DMS79 treated with DMSO at 0.1 percent for 48 hours (cell line): ENCODE measurements around the gene TTLL10.
A peak's percentile ranks its signal among the peaks of the same experiment; 100 is the strongest.
"Not testable (repeated sequence)": the region's sequence is repeated elsewhere in the genome, so short reads cannot be mapped to it uniquely, and the experiment has no call there.

Experiments used
- DNase-seq: peaks from one replicate; lab custom pipeline; 2025; lab: John Stamatoyannopoulos, UW

The TTLL10 gene

DNA sequence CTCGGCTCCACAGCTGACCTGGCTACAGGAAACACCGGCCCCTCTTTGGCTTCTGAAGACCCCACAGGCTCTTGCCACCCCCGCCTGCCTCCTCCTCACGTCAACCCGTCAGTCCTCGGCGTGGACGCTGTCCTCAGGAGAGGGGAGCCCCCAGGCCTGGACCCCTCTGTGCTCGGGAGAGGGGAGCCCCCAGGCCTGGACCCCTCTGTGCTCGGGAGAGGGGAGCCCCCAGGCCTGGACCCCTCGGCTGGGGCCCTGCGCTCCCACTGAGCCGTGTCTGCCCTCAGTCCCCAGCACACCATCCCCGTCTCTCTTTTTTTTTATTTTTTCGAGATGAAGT, 31.8 kb upstream of the TTLL10 start:
- no peak for DNase-seq

GRCh38 chr1:1142352-1142751, 31.3 kb upstream of the TTLL10 start:
- not testable (repeated sequence) for DNase-seq

GRCh38 chr1:1142844-1143243, 30.8 kb upstream of the TTLL10 start:
- DNase-seq: no peak

GRCh38 chr1:1143636-1144035, 30.0 kb upstream of the TTLL10 start:
- DNase-seq: no peak

- DNase-seq: peak; percentile 93
These were observed 29.4 kb upstream of the TTLL10 start for GRCh38 chr1:1144122-1144842.

GRCh38 chr1:1144843-1145546, 28.7 kb upstream of the TTLL10 start:
- no peak for DNase-seq

DNA sequence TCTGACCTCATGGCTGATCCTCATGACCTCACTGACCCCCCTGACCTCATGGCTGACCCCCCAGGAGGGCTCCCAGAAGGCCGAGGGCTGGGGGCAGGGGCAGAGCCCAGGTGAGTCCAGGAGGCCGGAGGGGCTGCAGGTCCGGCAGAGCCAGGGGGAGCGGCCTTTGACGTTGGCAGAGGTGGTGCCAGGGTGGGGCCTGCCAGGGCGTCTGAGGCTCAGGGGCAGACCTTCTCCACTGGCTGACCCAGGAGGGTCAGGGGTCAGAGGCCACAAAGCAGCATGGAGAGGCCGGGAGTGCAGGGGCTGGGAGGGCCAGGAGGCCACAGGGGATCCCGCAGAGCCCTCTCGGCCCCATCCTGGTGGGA, 28.1 kb upstream of the TTLL10 start:
- DNase-seq: no peak

DNA sequence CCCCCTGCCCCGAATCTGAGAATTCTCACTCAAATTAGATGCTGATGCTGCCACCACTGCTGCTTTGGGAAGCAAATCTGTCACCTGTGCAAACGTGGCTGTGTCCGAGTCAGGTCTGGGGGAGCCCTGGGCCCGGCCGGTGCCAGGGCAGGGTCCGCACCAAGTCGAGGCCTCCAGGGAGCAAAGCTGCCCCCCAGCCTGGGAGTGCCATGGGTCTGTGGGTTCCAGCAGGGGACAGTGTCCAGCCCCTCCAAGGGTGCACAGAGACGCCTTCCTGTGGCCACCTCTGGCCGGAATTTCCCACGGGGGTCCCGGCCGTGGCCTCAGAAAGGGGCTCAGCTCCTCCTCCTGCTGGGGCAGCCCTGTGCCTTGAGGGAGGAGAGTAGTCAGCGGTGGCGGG, 27.7 kb upstream of the TTLL10 start:
- no peak for DNase-seq

DNA sequence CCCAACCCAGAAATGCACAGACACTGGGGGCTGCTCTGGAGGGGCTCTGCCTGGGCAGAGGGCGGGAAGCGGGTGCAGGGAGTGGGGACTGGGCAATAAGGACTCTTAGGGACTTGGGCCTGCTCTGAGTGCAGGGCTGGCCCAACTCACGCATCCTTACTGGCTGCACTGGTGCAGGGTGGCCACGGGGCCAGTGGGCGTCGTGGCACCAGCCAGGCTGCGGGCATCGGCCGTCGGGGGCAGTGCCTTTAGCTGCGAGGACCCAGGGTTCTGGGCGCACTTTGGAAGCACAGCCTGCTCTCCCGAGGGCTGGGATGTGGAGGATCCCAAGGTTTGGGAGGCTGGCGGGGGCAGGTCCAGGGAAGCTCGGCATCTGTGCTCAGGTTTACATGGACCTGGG, 27.1 kb upstream of the TTLL10 start:
- no peak for DNase-seq

- no peak for DNase-seq
These were observed 25.6 kb upstream of the TTLL10 start for GRCh38 chr1:1148061-1148460.

DNA sequence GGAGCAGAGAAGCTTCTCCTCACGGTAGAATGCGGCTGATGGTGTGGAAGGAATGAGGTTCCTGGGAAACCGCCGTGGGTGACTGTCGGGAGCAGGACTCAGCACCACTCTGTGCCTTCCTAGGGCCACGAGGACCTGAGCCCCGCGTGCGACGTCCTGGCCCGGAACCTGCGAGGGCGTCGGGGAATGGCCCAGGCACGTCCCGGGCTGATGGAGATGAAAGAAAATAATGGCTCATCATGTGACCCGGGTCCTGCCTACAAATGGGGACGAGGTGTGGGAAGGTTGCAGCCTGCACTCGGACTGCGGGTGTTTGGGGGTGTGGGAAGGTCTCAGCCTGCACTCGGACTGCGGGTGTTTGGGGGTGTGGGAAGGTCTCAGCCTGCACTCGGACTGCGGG, 25.1 kb upstream of the TTLL10 start:
- no peak for DNase-seq

GRCh38 chr1:1149416-1149815, 24.3 kb upstream of the TTLL10 start:
- DNase-seq: no peak

DNA sequence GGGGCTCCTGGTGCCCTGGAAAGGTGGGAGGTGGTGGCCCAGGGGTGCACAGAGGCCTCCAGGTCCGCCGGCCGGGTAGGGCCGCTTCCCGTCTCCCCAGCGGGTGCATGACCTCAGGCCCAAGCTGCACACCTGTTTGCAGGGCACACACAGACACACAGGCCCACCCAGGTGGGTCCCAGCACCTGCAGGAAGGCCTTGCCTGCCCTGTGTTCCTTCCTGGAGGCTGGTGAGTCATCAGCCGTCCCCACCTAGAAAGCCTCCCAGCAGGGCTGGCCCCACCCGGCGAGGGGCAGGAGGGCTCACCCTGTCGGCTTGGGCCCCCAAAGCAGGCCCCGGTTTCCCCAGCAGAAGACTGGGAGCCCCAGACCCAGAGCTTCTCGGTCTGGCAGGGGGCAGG, 23.6 kb upstream of the TTLL10 start:
- no peak for DNase-seq

GRCh38 chr1:1151306-1151705, 22.4 kb upstream of the TTLL10 start:
- no peak for DNase-seq

- DNase-seq: not testable (repeated sequence)
These were observed 21.2 kb upstream of the TTLL10 start for GRCh38 chr1:1152431-1152830.

DNA sequence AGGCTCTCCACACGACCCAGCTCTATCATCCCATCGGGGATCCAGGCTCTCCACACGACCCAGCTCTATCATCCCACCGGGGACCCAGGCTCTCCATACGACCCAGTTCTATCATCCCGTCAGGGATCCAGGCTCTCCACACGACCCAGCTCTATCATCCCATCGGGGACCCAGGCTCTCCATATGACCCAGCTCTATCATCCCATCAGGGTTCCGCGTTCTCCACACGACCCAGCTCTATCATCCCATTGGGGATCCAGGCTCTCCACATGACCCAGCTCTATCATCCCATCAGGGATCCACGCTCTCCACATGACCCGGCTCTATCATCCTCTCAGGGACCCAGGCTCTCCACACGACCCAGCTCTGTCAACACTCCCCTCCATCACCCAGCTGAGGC, 20.5 kb upstream of the TTLL10 start:
- DNase-seq: not testable (repeated sequence)

DNA sequence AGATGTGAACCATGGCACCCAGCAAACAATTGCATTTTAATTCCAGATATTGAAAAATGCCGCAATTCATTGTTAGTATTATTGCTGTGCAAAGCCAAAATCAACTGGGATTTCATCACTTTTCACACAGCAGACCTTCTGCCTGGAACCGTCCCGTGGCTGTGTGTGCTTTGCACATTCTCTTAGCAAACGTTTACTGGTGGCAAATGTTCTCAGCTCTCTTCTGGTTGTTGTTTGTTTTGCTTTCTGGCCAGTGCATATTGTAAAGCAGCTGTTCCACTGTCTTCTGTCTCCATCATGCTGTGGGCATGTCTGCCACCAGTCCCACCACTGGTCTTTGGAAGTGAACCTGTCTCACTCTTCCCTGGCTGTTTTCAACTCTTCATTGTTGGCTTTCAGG, 19.8 kb upstream of the TTLL10 start:
- DNase-seq: no peak

- no peak for DNase-seq
These were observed 18.4 kb upstream of the TTLL10 start for GRCh38 chr1:1155258-1155657.

DNA sequence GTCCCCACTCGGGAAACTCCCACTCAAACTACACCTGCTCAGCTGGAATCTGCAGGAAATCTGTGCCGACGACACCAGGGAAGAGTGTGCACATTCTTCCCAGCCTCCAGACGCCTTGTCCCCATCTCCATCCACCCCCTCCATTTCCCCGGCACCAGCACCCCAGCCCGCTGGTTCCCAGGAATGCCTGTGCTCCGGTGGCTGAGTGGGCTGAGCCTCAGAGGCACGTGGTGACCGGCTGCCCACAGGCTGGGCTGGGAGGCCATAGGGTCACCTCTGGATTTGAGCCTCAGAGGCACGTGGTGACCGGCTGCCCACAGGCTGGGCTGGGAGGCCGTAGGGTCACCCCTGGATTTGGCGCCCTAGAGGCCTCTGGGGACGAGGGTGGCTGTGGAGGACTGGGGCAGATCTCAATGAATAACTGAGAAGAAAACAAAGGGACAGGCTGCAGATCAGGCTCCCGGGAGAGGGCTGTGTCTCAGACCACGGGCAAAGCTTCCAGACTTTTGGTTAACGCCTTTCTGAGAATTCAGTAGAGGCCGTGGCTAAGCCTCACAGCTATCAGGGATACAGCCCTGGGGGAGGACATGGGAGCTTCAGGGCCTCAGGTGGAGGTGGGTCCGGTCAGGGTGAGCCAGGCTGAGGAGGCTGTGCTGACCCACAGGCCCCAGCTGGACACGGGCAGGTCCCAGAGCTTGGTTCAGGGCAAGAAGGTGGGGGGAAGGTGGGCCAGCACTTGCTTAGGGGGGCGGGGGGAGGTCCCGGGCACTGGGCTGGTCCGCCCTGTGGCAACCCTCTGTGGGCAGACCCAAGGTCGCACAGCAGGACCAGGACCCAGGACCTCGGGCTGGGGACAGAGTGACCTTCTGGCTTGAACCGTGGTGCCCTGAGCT, 17.3 kb upstream of the TTLL10 start:
- no peak for DNase-seq

DNA sequence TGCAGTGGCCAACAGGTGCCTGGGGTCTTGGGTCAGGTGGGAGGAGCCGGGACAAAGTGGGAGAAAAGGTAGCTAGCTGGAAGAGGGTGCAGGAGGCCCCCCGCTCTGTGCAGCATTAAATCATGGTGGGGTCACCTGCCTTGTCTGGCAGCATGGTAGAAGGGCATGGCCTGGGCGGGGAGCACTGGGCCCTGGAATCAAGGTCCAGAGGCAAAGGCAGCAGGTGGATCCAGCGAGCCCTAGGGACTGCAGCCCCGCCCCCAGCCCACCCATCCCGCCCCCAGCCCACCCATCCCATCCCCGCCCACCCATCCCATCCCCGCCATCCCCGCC, 16.7 kb upstream of the TTLL10 start:
- DNase-seq: no peak

DNA sequence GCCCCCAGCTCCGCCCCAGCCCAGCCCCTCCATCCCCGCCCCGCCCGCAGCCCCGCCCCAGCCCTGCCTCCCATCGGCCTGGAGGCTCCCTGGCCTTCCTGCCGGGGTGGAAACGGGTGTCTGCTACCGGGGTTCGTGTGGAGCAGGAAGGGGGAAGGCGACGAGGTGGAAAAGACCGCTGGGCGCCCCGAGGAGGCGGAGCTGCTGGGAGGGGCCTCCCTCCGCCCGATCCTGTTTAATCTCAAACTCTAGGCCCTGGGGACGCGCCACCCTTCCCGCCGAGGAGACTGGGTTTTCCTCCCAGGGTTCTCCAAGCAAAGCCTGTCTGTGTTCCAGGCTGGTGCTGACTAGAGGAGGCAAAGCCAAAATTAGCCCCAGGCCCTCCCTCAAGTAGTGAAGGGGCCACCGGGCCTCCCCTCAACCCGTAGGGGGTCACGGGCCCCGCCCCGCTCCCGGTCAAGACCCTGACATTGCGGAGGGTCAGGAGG, 16.2 kb upstream of the TTLL10 start:
- no peak for DNase-seq

GRCh38 chr1:1157914-1158710, 15.6 kb upstream of the TTLL10 start:
- no peak for DNase-seq
